Dedifferentiated amniotic fluid mesenchymal stem cell (primary cell): ENCODE measurements around the gene SDK1.
"Not testable (repeated sequence)": the region's sequence is repeated elsewhere in the genome, so short reads cannot be mapped to it uniquely, and the experiment has no call there.

Experiments
- DNase-seq: peaks from one replicate; pipeline ENCODE4 v3.0.0-alpha.2; 2016; ENCODE audit errors: extremely low spot score

Gene SDK1

GRCh38 chr7:3668743-3669142 is 367.7 kb downstream of the SDK1 start:
- DNase-seq = no peak

- no peak for DNase-seq
These were observed 369.8 kb downstream of the SDK1 start for GRCh38 chr7:3670898-3671297.

GRCh38 chr7:3673524-3673923 is 372.5 kb downstream of the SDK1 start:
- no peak for DNase-seq

- no peak for DNase-seq
These were observed 377.3 kb downstream of the SDK1 start for GRCh38 chr7:3678314-3678810.

GRCh38 chr7:3682028-3682710 is 381.1 kb downstream of the SDK1 start:
- no peak for DNase-seq

GRCh38 chr7:3683546-3684539 is 382.8 kb downstream of the SDK1 start:
- DNase-seq = no peak

- no peak for DNase-seq
These were observed 387.0 kb downstream of the SDK1 start for GRCh38 chr7:3688071-3688470.

GRCh38 chr7:3688842-3689241 is 387.8 kb downstream of the SDK1 start:
- no peak for DNase-seq

- DNase-seq = no peak
These were observed 390.6 kb downstream of the SDK1 start for GRCh38 chr7:3691478-3692158.

GRCh38 chr7:3695602-3696001 is 394.6 kb downstream of the SDK1 start:
- DNase-seq = no peak

GRCh38 chr7:3696113-3696512 is 395.1 kb downstream of the SDK1 start:
- no peak for DNase-seq

- no peak for DNase-seq
These were observed 396.4 kb downstream of the SDK1 start for GRCh38 chr7:3697472-3697871.

GRCh38 chr7:3705258-3705657 is 404.2 kb downstream of the SDK1 start:
- DNase-seq = no peak

GRCh38 chr7:3706091-3706490 is 405.0 kb downstream of the SDK1 start:
- DNase-seq = not testable (repeated sequence)

GRCh38 chr7:3710122-3710521 is 409.1 kb downstream of the SDK1 start:
- DNase-seq = no peak

GRCh38 chr7:3710531-3710930 is 409.5 kb downstream of the SDK1 start:
- DNase-seq = no peak

- no peak for DNase-seq
These were observed 411.8 kb downstream of the SDK1 start for GRCh38 chr7:3712841-3713240.

- DNase-seq = no peak
These were observed 420.4 kb downstream of the SDK1 start for GRCh38 chr7:3721422-3721821.

- no peak for DNase-seq
These were observed 421.4 kb downstream of the SDK1 start for GRCh38 chr7:3722396-3722922.

GRCh38 chr7:3725155-3726059 is 424.4 kb downstream of the SDK1 start:
- DNase-seq = no peak

- no peak for DNase-seq
These were observed 429.2 kb downstream of the SDK1 start for GRCh38 chr7:3730276-3730675.
